ENCODE results near the gene WDR59.

DNA sequence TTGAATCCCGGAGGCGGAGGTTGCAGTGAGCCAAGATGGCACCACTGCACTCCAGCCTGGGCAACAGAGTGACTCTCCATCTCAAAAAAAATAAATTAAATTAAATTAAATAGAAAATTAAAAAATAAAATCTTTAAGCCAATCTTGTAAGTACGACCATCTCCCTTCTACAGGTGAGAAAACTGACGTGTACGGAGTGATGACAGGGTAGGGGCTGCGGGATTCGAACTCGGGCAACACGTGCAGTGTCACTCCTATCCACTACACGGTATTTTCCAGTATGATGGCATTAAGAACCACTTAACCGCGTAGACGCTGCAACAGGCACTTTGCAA is 762 bp downstream of the WDR59 start:
- TF ChIP-seq, protein P1, sequence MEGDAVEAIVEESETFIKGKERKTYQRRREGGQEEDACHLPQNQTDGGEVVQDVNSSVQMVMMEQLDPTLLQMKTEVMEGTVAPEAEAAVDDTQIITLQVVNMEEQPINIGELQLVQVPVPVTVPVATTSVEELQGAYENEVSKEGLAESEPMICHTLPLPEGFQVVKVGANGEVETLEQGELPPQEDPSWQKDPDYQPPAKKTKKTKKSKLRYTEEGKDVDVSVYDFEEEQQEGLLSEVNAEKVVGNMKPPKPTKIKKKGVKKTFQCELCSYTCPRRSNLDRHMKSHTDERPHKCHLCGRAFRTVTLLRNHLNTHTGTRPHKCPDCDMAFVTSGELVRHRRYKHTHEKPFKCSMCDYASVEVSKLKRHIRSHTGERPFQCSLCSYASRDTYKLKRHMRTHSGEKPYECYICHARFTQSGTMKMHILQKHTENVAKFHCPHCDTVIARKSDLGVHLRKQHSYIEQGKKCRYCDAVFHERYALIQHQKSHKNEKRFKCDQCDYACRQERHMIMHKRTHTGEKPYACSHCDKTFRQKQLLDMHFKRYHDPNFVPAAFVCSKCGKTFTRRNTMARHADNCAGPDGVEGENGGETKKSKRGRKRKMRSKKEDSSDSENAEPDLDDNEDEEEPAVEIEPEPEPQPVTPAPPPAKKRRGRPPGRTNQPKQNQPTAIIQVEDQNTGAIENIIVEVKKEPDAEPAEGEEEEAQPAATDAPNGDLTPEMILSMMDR (IDR thresholded peaks at IDR 0.05; ENCODE audit: low read length), result no peak
- TF ChIP-seq EZH2phosphoT487 (IDR thresholded peaks at IDR 0.05; ENCODE audit: low read length), result no peak
